K562 (cell line): ENCODE data around the gene CARD9. TPM values are rescaled to one million over a fixed set of nuclear protein-coding genes. Genes with fewer than 3 reads are reported as not detected.

Experiments used
- CHD7 ChIP-seq: fragments of 200-600 bp; sonication (generic); IDR thresholded peaks from one replicate; pipeline ENCODE4 v1.6.1; 2012; ENCODE audit warnings: mild to moderate bottlenecking, low read depth, low read length, inconsistent platforms
- HMG20A ChIP-seq: fragments of 450-650 bp; formaldehyde crosslinking; conservative IDR thresholded peaks from 2 replicates; pipeline ENCODE4 v1.4.0; 2020; ENCODE audit warnings: mild to moderate bottlenecking, mixed read lengths
- NONO ChIP-seq, 2 experiments: fragments of 200-400 bp in 1 of 2; fragments of 450-650 bp in 1 of 2; formaldehyde crosslinking in 1 of 2; IDR thresholded peaks; 2 replicates each; pipeline ENCODE4 v1.6.1; 2017; ENCODE audit warnings: low read depth in 2 of 2, mild to moderate bottlenecking in 2 of 2, moderate library complexity in 2 of 2, low read length in 1 of 2
- PHF8 ChIP-seq: fragments of 200-600 bp; sonication (generic); IDR thresholded peaks from 2 replicates; pipeline ENCODE4 v1.6.1; 2012; ENCODE audit warnings: mixed run types, mild to moderate bottlenecking, inconsistent platforms, low read length, moderate library complexity, borderline replicate concordance
- SIN3A ChIP-seq, 2 experiments: fragments of 150-350 bp in 1 of 2; IDR thresholded peaks; 2 replicates each; pipeline ENCODE4 v1.6.1; 2011 to 2016; ENCODE audit warnings: borderline replicate concordance in 2 of 2, low read depth in 2 of 2, low read length in 2 of 2, mild to moderate bottlenecking in 2 of 2, moderate library complexity in 2 of 2; ENCODE audit not compliant: control insufficient read depth in 1 of 2
- ZNF23 ChIP-seq: fragments of 250-450 bp; sonication (Bioruptor Pico); IDR thresholded peaks from 2 replicates; pipeline ENCODE4 v1.4.0; 2020; ENCODE audit warnings: mild to moderate bottlenecking
- polyA plus RNA-seq, 8 experiments: library from polyadenylated mRNA; depleted of rRNA in 4 of 8; stranded (reverse) in 5 of 8; unstranded in 3 of 8; fragments of >200 nt; fragmentation: Nextera tagmentation in 2 of 8; fragmentation: Illumina TruSeq in 1 of 8; extraction: Ambion mirVana in 2 of 8; extraction: Trizol in 1 of 8; gene quantifications; 2 replicates each; pipeline versions ENCODE4 v1.2.1 to v1.2.3, GENCODE V29; 2011 to 2014; ENCODE audit warnings: inconsistent platforms in 1 of 8, missing spikeins in 1 of 8
- total RNA-seq, 7 experiments: library from RNA; depleted of rRNA in 6 of 7; stranded (reverse); fragments of >200 nt in 6 of 7; fragmentation: Illumina TruSeq in 2 of 7; extraction: Trizol in 2 of 7; gene quantifications; 2 replicates each; pipeline versions ENCODE4 v1.2.1 to v1.2.3, GENCODE V29; 2011 to 2021; ENCODE audit warnings: low replicate concordance in 1 of 7
- TF ChIP-seq, protein P1 (sequence below): sonication (generic); formaldehyde crosslinking; IDR thresholded peaks from 2 replicates; pipeline ENCODE4 v1.8.0; 2023; ENCODE audit warnings: missing genetic modification reagents, mild to moderate bottlenecking, borderline replicate concordance

Gene CARD9
- total and polyA plus RNA-seq, 9 of the 15 experiments (the other 6 are each of a cell fraction or from before 2014, with no cell fraction given) = 1.7 to 53.0 (median 9.7) TPM

DNA sequence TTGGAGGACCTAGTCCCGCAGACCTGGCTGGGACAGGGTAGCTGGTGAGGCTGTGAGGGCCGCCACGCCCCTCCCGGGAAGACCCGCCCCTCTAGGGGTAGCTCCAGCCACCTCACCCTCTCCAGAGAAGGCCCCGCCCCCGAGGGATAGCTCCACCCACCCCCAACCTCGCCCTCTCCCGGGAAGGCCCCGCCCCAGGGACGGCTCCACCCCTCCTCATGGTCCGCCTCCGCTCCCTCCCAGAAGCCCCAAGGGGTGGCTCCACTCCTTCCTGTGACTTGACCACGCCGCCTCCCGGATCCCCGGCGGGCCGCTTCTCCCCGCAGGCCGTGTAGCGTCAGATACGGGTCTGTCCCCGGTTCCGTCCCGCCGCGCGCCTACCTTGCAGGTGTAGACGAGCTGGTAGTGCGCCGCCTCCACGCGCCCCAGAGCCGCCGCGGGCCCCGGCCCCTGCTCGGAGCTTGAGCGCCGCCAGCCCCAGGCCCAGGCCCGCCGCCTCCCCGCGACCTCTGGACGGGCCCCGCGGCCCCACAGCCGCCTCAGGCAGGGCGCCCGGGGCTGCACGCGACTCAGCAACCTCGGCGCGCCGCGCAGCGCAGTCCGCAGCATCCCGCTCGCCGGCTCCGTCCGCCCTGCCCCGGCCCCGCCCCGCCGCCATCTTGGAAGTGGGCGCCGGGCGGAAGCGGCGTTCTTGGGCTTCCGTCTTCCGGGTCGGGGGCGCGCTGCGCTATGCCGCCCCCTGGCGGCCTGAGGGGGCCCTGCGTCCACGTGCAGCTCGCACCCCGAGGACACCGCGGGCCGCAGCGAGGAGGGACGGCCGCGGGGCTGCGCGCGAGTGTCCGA is 10.1 kb downstream of the CARD9 start, which contains the start of gene DNLZ (continued):
- TF ChIP-seq, protein P1, sequence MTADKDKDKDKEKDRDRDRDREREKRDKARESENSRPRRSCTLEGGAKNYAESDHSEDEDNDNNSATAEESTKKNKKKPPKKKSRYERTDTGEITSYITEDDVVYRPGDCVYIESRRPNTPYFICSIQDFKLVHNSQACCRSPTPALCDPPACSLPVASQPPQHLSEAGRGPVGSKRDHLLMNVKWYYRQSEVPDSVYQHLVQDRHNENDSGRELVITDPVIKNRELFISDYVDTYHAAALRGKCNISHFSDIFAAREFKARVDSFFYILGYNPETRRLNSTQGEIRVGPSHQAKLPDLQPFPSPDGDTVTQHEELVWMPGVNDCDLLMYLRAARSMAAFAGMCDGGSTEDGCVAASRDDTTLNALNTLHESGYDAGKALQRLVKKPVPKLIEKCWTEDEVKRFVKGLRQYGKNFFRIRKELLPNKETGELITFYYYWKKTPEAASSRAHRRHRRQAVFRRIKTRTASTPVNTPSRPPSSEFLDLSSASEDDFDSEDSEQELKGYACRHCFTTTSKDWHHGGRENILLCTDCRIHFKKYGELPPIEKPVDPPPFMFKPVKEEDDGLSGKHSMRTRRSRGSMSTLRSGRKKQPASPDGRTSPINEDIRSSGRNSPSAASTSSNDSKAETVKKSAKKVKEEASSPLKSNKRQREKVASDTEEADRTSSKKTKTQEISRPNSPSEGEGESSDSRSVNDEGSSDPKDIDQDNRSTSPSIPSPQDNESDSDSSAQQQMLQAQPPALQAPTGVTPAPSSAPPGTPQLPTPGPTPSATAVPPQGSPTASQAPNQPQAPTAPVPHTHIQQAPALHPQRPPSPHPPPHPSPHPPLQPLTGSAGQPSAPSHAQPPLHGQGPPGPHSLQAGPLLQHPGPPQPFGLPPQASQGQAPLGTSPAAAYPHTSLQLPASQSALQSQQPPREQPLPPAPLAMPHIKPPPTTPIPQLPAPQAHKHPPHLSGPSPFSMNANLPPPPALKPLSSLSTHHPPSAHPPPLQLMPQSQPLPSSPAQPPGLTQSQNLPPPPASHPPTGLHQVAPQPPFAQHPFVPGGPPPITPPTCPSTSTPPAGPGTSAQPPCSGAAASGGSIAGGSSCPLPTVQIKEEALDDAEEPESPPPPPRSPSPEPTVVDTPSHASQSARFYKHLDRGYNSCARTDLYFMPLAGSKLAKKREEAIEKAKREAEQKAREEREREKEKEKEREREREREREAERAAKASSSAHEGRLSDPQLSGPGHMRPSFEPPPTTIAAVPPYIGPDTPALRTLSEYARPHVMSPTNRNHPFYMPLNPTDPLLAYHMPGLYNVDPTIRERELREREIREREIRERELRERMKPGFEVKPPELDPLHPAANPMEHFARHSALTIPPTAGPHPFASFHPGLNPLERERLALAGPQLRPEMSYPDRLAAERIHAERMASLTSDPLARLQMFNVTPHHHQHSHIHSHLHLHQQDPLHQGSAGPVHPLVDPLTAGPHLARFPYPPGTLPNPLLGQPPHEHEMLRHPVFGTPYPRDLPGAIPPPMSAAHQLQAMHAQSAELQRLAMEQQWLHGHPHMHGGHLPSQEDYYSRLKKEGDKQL = 0 out of 2 replicates have a peak, but pooled peaks have one; percentile 28
- no peak for TF ChIP-seq ZNF23
- no peak for TF ChIP-seq CHD7
- TF ChIP-seq HMG20A (CRISPR knock-in tag) = no peak
- peak; percentile 88; the same call in 1 of the 2 replicates for TF ChIP-seq PHF8
- peak; percentile 75 to 94; a peak in 2 of 4 replicates for TF ChIP-seq SIN3A (IDR thresholded peaks at IDR 0.05; ENCODE audit: borderline replicate concordance in 2 of 2, control insufficient read depth in 1 of 2, low read depth in 2 of 2, low read length in 2 of 2)
- TF ChIP-seq NONO (IDR thresholded peaks at IDR 0.05; ENCODE audit: low read depth in 2 of 2, low read length in 1 of 2) = peak; percentile 73 to 90
